ENCODE data around the gene MED31. TPM values are rescaled to one million over a fixed set of nuclear protein-coding genes. Genes with fewer than 3 reads are reported as not detected.
A peak's percentile ranks its signal among the peaks of the same experiment; 100 is the strongest.

The MED31 gene
- total and polyA plus RNA-seq, 2 of the 13 experiments (the other 11 are each of a cell fraction or from before 2014, with no cell fraction given) = 19.0 to 20.9 TPM

DNA sequence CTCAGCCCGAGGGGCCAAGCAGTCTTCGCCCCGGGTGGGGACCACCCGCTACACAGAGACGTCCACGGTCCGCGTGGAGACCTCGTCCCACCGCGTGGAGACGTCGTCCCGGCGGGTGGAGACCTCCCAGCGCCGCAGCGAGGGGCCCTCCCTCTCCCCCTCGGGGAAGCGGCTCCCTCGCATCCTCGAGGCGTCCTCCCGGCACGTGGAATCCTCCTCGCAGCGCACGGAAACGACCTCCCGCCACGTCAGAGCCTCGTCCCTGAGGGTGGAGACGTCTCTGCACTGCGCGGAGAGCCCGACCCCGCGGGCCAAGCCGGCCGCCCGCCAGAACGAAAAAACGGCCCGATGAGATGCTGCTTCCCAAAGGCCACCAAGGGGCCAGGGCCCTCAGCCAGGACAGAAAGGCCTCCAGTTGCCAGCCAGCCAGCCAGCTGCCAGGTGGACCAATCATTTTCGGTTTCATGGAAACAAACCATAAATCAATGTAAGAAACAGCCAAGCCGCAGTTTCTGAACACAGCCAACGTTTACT, 581 bp upstream of the MED31 start (continued):
- TF ChIP-seq ZBTB26 (CRISPR knock-in tag; IDR thresholded peaks at IDR 0.05; ENCODE audit: borderline replicate concordance) (peak; percentile 91), CENPT (CRISPR knock-in tag; IDR thresholded peaks at IDR 0.05; ENCODE audit: low read depth) (peak; percentile 97), MLXIP (CRISPR knock-in tag; IDR thresholded peaks at IDR 0.05; ENCODE audit: borderline replicate concordance) (peak; percentile 52), ZSCAN5A (CRISPR knock-in tag; IDR thresholded peaks at IDR 0.05; ENCODE audit: borderline replicate concordance) (no peak), RFXANK (CRISPR knock-in tag; IDR thresholded peaks at IDR 0.05) (no peak), KLF15 (CRISPR knock-in tag; IDR thresholded peaks at IDR 0.05; ENCODE audit: borderline replicate concordance) (peak; percentile 95), TOE1 (CRISPR knock-in tag; IDR thresholded peaks at IDR 0.05) (peak; percentile 89; the same call in 1 of the 2 replicates), ZNF556 (CRISPR knock-in tag; IDR thresholded peaks at IDR 0.05; ENCODE audit: borderline replicate concordance) (no peak), ARHGAP35 (CRISPR knock-in tag; IDR thresholded peaks at IDR 0.05; ENCODE audit: borderline replicate concordance) (peak; percentile 99), NBN (conservative IDR thresholded peaks at IDR 0.05) (no peak), KLF12 (CRISPR knock-in tag; IDR thresholded peaks at IDR 0.05; ENCODE audit: borderline replicate concordance) (no peak), SMAD9 (CRISPR knock-in tag; IDR thresholded peaks at IDR 0.05) (peak; percentile 98), ZNF615 (CRISPR knock-in tag; IDR thresholded peaks at IDR 0.05; ENCODE audit: borderline replicate concordance) (peak; percentile 95; the same call in 1 of the 2 replicates), HDAC6 (IDR thresholded peaks at IDR 0.05; ENCODE audit: low read depth, low read length) (no peak), REXO4 (CRISPR knock-in tag; IDR thresholded peaks at IDR 0.05; ENCODE audit: borderline replicate concordance) (peak; percentile 98), HNRNPUL1 (IDR thresholded peaks at IDR 0.05; ENCODE audit: low read depth, low read length) (no peak)
- TF ChIP-seq, protein P1, sequence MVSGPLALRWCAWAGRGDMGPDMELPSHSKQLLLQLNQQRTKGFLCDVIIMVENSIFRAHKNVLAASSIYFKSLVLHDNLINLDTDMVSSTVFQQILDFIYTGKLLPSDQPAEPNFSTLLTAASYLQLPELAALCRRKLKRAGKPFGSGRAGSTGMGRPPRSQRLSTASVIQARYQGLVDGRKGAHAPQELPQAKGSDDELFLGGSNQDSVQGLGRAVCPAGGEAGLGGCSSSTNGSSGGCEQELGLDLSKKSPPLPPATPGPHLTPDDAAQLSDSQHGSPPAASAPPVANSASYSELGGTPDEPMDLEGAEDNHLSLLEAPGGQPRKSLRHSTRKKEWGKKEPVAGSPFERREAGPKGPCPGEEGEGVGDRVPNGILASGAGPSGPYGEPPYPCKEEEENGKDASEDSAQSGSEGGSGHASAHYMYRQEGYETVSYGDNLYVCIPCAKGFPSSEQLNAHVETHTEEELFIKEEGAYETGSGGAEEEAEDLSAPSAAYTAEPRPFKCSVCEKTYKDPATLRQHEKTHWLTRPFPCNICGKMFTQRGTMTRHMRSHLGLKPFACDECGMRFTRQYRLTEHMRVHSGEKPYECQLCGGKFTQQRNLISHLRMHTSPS (CRISPR knock-in tag; IDR thresholded peaks at IDR 0.05; ENCODE audit: low read depth) = peak; percentile 71
- TF ChIP-seq, protein P2, sequence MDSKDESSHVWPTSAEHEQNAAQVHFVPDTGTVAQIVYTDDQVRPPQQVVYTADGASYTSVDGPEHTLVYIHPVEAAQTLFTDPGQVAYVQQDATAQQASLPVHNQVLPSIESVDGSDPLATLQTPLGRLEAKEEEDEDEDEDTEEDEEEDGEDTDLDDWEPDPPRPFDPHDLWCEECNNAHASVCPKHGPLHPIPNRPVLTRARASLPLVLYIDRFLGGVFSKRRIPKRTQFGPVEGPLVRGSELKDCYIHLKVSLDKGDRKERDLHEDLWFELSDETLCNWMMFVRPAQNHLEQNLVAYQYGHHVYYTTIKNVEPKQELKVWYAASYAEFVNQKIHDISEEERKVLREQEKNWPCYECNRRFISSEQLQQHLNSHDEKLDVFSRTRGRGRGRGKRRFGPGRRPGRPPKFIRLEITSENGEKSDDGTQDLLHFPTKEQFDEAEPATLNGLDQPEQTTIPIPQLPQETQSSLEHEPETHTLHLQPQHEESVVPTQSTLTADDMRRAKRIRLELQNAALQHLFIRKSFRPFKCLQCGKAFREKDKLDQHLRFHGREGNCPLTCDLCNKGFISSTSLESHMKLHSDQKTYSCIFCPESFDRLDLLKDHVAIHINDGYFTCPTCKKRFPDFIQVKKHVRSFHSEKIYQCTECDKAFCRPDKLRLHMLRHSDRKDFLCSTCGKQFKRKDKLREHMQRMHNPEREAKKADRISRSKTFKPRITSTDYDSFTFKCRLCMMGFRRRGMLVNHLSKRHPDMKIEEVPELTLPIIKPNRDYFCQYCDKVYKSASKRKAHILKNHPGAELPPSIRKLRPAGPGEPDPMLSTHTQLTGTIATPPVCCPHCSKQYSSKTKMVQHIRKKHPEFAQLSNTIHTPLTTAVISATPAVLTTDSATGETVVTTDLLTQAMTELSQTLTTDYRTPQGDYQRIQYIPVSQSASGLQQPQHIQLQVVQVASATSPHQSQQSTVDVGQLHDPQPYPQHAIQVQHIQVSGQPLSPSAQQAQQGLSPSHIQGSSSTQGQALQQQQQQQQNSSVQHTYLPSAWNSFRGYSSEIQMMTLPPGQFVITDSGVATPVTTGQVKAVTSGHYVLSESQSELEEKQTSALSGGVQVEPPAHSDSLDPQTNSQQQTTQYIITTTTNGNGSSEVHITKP (CRISPR knock-in tag; IDR thresholded peaks at IDR 0.05; ENCODE audit: low read depth) = no peak; the same call in 1 of the 2 replicates

Data from HepG2 (cell line).